Transverse colon (tissue), 4 donors: ENCODE data around the gene PLA2G4D.

Experiments
- POLR2A ChIP-seq: fragments of 450-650 bp; IDR thresholded peaks from one replicate; pipeline ENCODE4 v1.6.1; 2016; ENCODE audit warnings: antibody characterized with exemption, mild to moderate bottlenecking, moderate library complexity
- POLR2AphosphoS5 ChIP-seq, 3 donors: sonication (generic); formaldehyde crosslinking; IDR thresholded peaks; one replicate each; pipeline ENCODE4 v1.6.1; 2016; ENCODE audit warnings: antibody characterized with exemption in 3 of 3
- TF ChIP-seq, protein P1 (sequence below), 5 experiments: fragments of 200-600 bp in 3 of 5; fragments of 450-650 bp in 2 of 5; sonication (generic) in 3 of 5; IDR thresholded peaks; 1 replicate in 2 of 5; 2 replicates in 3 of 5; pipeline ENCODE4 v1.5.1; 2016 to 2017; ENCODE audit warnings: antibody characterized with exemption in 5 of 5, inconsistent platforms in 3 of 5, mild to moderate bottlenecking in 2 of 5, moderate library complexity in 1 of 5

DNA sequence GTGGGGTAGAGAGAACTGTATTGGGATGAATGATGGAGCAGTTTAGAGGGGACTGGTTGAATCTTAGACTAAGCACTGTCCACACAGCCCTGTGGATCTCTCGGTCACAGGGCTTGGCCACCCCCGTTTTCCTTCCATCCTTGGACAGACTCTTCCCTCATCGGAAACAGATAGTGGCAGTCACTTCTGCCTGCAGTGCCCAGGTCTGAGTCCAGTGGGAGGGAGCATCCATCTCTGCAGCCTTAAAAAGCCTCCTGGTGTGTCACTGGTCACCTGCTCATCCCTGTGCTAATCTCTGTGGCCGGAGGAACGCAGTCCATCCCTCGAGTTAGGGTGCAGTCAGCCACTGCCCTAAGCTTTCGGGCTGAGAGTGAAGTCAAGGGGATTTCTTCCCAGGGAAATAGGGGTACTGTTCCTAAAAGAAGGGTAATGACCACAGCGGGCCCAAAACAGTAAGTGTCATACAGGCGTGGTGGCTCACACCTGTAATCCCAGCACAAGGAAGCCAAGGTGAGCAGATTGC lies 32.0 kb downstream of the PLA2G4D start:
- TF ChIP-seq, protein P1, sequence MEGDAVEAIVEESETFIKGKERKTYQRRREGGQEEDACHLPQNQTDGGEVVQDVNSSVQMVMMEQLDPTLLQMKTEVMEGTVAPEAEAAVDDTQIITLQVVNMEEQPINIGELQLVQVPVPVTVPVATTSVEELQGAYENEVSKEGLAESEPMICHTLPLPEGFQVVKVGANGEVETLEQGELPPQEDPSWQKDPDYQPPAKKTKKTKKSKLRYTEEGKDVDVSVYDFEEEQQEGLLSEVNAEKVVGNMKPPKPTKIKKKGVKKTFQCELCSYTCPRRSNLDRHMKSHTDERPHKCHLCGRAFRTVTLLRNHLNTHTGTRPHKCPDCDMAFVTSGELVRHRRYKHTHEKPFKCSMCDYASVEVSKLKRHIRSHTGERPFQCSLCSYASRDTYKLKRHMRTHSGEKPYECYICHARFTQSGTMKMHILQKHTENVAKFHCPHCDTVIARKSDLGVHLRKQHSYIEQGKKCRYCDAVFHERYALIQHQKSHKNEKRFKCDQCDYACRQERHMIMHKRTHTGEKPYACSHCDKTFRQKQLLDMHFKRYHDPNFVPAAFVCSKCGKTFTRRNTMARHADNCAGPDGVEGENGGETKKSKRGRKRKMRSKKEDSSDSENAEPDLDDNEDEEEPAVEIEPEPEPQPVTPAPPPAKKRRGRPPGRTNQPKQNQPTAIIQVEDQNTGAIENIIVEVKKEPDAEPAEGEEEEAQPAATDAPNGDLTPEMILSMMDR (IDR thresholded peaks at IDR 0.05): no peak
- TF ChIP-seq POLR2AphosphoS5 (IDR thresholded peaks at IDR 0.05): no peak
- TF ChIP-seq POLR2A: no peak
